Medulla oblongata (tissue), 1 donor: ENCODE measurements around the gene GCSAM.
A peak's percentile ranks its signal among the peaks of the same experiment; 100 is the strongest.

Experiments
- DNase-seq: peaks from one replicate; pipeline ENCODE4 v3.0.0-alpha.2; 2015; ENCODE audit errors: extremely low spot score

GCSAM gene

GRCh38 chr3:112132975-112133448 lies at the start of gene GCSAM:
Gene GCSAM (minus strand): TSS chr3:112133248. CDS start chr3:112133120, 128 bp downstream.
- DNase-seq, result peak; percentile 87

- DNase-seq, result no peak
Measured at GRCh38 chr3:112175646-112176045, 42.6 kb upstream of the GCSAM start.

- no peak for DNase-seq
Measured at GRCh38 chr3:112175037-112175436, 42.0 kb upstream of the GCSAM start.

- no peak for DNase-seq
Measured at GRCh38 chr3:112171144-112171543, 38.1 kb upstream of the GCSAM start.

GRCh38 chr3:112170046-112170445 lies 37.0 kb upstream of the GCSAM start:
- DNase-seq, result peak; percentile 61

- DNase-seq, result no peak
Measured at GRCh38 chr3:112167758-112168157, 34.7 kb upstream of the GCSAM start.

- DNase-seq, result no peak
Measured at GRCh38 chr3:112149136-112149535, 16.1 kb upstream of the GCSAM start.

- DNase-seq, result no peak
Measured at GRCh38 chr3:112143689-112144088, 10.6 kb upstream of the GCSAM start.

- no peak for DNase-seq
Measured at GRCh38 chr3:112143251-112143650, 10.2 kb upstream of the GCSAM start.

- DNase-seq, result no peak
Measured at GRCh38 chr3:112141293-112141692, 8.2 kb upstream of the GCSAM start.

- no peak for DNase-seq
Measured at GRCh38 chr3:112140584-112140983, 7.5 kb upstream of the GCSAM start.

GRCh38 chr3:112138219-112138969 lies 5.3 kb upstream of the GCSAM start:
- peak; percentile 27 for DNase-seq

- DNase-seq, result no peak
Measured at GRCh38 chr3:112137781-112138180, 4.7 kb upstream of the GCSAM start.

GRCh38 chr3:112136959-112137693 lies 4.1 kb upstream of the GCSAM start:
- DNase-seq, result peak; percentile 95

- DNase-seq, result no peak
Measured at GRCh38 chr3:112136046-112136445, 3.0 kb upstream of the GCSAM start.

- DNase-seq, result no peak
Measured at GRCh38 chr3:112134335-112135124, 1.5 kb upstream of the GCSAM start.

GRCh38 chr3:112133626-112134334 lies 732 bp upstream of the GCSAM start:
- no peak for DNase-seq

GRCh38 chr3:112132554-112132953 lies 494 bp downstream of the GCSAM start:
- DNase-seq, result no peak

GRCh38 chr3:112132088-112132487 lies 960 bp downstream of the GCSAM start:
- DNase-seq, result no peak

- DNase-seq, result no peak
Measured at GRCh38 chr3:112131111-112131510, 1.9 kb downstream of the GCSAM start.

GRCh38 chr3:112130638-112130993 lies 2.4 kb downstream of the GCSAM start:
- DNase-seq, result no peak
